NT2/D1 (cell line): ENCODE data around the gene HOXB6.

Experiments
- DNase-seq: peaks from one replicate; pipeline ENCODE4 v3.0.0-alpha.2; 2011; ENCODE audit warnings: low read depth, low spot score
- H3K27me3 ChIP-seq: 2 replicates; pipeline ENCODE4 v1.6.0; 2011; ENCODE audit warnings: mild to moderate bottlenecking; ENCODE audit not compliant: insufficient read length, insufficient read depth
- H3K36me3 ChIP-seq: 2 replicates; pipeline ENCODE4 v1.6.1; 2011; ENCODE audit warnings: mild to moderate bottlenecking, low read length, mixed read lengths; ENCODE audit not compliant: insufficient read depth, insufficient read length
- H3K4me1 ChIP-seq: 2 replicates; pipeline ENCODE4 v1.5.1; 2011; ENCODE audit not compliant: insufficient read depth, insufficient read length
- H3K4me3 ChIP-seq: 2 replicates; pipeline ENCODE4 v1.5.1; 2011; ENCODE audit warnings: low read depth; ENCODE audit not compliant: insufficient read length
- H3K9ac ChIP-seq: 2 replicates; pipeline ENCODE4 v1.6.0; 2011; ENCODE audit warnings: low read depth; ENCODE audit not compliant: insufficient read length
- H3K9me3 ChIP-seq: 2 replicates; pipeline ENCODE4 v1.5.1; 2011; ENCODE audit warnings: mild to moderate bottlenecking, low read length; ENCODE audit not compliant: insufficient read depth
- SUZ12 ChIP-seq: IDR thresholded peaks from 2 replicates; pipeline ENCODE4 v1.6.1; 2011; ENCODE audit not compliant: insufficient read length, insufficient read depth; ENCODE audit errors: extremely low read depth
- YY1 ChIP-seq: IDR thresholded peaks from 2 replicates; pipeline ENCODE4 v1.6.1; 2011; ENCODE audit not compliant: insufficient read length, insufficient read depth
- ZNF274 ChIP-seq: IDR thresholded peaks from 2 replicates; pipeline ENCODE4 v1.6.1; 2011; ENCODE audit warnings: mild to moderate bottlenecking, low read depth, low read length

Gene HOXB6

DNA sequence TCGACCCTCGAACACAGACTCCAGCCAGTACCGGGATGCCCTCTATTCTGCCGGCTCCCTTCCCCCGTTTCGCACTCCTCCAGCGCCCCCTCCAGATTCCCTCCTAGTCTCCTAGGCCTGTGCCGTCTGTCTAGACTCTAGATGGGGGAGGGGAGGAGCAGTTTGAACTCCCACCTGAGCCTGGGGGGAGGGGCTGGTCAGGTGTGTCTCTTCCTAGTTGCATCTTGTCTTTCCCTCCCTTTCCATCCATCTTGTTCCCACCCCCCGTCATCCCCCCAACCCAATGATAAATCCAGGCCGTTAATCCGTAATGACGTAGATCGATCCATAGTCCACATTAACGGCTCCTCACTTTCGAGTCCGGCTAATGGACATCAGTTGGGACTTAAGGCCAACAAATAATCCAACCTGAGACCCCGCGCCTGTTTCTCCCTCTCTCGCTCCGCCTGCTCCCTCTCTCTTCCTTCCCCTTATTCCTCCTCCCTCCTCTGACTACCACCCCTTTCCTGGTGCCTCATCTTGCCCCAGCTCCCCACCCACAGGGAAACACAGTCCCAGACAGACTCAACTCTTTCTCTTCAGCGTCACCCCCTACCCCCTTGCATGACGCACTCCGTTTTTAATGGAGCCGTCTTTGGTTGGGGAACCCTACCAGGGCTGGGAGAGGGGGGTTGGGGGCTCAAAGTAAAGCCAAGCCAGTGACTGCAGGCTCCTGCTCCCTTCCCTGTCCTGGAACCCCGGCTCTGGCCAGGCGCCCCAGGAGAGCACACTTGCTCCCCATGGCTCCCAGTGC, 7.9 kb downstream of the HOXB6 start:
- Histone ChIP-seq H3K9me3 (no peaks in the 10 kb centered on the region), H3K4me1 (peaks cover 12% of the 10 kb centered on the region), H3K4me3 (peak overlapping the region; percentile 31), H3K27me3 (peaks cover 100% of the 10 kb centered on the region), H3K9ac (no peak overlapping the region), H3K36me3 (no peaks in the 10 kb centered on the region)
- no peak for DNase-seq
- TF ChIP-seq ZNF274, result no peak
- TF ChIP-seq SUZ12, result no peak
- no peak for TF ChIP-seq YY1

DNA sequence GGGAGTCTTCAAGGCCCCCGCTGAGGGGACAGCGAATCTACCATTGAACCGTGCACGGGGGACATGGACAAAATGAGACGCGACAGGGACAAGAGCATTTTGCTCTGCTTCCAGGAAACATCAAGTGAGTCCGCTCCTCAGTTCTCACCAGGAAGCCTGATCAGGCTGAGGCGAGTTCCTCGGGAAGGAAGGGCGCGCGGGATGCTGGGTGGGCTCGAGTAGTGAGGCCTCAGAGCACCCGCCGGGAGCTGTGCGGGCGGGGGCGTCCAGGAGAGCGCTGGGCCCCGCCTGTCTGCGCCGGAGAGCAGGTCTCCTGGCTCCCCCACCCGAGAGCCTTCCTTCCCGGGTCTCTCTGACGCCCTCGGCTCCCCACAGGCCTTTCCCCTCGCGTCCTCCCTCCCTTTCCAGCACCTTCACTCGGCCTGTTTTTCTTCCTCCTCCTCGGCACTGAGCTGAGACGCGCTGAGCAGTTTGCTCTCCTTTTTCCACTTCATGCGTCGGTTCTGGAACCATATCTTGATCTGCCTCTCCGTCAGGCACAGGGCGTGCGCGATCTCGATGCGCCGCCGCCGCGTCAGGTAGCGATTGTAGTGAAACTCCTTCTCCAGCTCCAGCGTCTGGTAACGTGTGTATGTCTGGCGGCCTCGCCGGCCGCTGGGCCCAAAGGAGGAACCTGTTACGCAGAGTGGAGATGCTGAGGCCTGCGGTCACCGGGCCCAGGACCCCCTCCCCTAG, 8.6 kb downstream of the HOXB6 start:
- Histone ChIP-seq H3K4me3 (peak overlapping the region; percentile 31), H3K36me3 (no peaks in the 10 kb centered on the region), H3K4me1 (peaks cover 12% of the 10 kb centered on the region), H3K27me3 (peaks cover 100% of the 10 kb centered on the region), H3K9me3 (no peaks in the 10 kb centered on the region), H3K9ac (no peak overlapping the region)
- TF ChIP-seq ZNF274 (no peak), SUZ12 (peak; percentile 85)
- DNase-seq, result no peak

DNA sequence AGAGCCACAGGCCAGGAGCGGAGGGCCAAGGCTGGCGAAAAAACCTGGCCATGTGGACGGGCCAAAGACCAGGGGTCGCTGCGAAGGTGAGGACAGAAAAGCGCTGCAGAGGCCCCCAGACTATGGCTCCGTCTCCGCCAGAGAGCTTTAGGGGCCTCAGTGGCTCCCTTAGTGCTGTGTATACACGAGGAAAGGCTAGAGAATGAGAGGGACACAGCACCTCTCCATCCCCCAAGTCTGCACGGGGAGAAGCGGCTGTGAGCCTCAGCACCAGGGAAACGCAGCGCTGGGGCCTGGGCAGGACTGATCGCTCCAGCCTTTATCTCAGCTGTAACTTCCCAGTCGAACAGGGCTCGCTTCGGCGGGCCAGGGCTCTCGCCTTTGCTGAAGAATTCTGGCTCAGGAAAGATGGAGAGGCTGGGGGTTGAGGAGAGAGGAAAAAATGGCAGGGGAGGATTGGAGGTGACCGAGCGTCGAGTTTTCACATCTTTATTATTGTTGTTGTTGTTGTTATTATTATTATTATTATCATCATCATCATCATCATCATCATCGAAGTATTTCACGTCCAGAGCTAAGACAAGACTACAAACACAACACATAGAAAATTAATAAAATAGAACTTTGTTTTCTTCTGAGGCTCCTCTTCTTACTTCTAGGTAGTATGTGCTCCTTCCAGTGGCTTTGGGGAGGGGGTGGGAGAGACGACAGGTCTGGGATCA, 9.3 kb downstream of the HOXB6 start:
- Histone ChIP-seq H3K27me3 (peaks cover 100% of the 10 kb centered on the region), H3K9me3 (no peaks in the 10 kb centered on the region), H3K4me1 (peaks cover 12% of the 10 kb centered on the region), H3K9ac (no peak overlapping the region), H3K36me3 (no peaks in the 10 kb centered on the region), H3K4me3 (no peak overlapping the region)
- no peak for DNase-seq
- TF ChIP-seq ZNF274, result no peak
- no peak for TF ChIP-seq YY1
- TF ChIP-seq SUZ12, result no peak

DNA sequence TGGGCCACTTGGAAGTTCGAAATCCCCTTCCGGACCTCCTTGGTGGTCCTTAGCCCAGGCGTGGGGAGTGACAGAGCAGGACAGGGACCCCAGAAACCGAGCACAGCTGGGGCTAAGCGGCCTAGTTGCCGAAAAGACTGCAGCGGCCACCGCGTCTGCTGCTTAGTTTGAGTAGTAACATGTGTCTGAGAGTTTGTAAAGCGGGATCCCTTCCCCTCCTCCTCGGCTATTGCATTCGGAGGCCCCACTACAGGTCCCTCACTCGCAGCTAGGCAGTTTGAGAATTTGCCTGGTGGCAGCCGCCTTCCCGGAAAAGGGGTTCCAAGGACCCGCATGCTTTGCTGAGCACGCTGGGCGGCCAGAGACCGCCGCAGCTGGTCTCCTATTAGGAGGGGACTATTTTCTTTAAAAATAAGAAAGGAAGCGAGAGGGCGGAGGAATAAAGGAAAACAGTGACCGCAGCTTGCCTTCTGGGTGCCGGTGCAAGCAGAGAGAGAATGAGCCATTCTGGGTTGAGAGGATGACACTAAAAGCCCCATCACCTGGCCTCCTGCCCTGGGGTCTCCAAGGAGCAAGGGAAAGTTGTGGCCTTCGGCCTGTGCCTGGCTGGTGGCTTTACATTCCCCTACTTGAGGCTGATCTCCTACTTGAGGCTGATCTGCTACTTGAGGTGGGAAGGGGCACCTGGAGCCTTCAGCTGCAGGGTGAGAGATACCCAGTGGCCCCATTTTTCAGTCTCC, 10.1 kb downstream of the HOXB6 start:
- no peaks in the 10 kb centered on the region for H3K9me3 ChIP-seq
- H3K4me3 ChIP-seq, result peak overlapping the region; percentile 9
- H3K27me3 ChIP-seq, result peaks cover 100% of the 10 kb centered on the region
- peak overlapping the region; percentile 36 for H3K9ac ChIP-seq
- TF ChIP-seq ZNF274 (no peak), SUZ12 (peak; percentile 74)
- no peak for DNase-seq
- H3K36me3 ChIP-seq, result no peaks in the 10 kb centered on the region
- peaks cover 12% of the 10 kb centered on the region for H3K4me1 ChIP-seq

DNA sequence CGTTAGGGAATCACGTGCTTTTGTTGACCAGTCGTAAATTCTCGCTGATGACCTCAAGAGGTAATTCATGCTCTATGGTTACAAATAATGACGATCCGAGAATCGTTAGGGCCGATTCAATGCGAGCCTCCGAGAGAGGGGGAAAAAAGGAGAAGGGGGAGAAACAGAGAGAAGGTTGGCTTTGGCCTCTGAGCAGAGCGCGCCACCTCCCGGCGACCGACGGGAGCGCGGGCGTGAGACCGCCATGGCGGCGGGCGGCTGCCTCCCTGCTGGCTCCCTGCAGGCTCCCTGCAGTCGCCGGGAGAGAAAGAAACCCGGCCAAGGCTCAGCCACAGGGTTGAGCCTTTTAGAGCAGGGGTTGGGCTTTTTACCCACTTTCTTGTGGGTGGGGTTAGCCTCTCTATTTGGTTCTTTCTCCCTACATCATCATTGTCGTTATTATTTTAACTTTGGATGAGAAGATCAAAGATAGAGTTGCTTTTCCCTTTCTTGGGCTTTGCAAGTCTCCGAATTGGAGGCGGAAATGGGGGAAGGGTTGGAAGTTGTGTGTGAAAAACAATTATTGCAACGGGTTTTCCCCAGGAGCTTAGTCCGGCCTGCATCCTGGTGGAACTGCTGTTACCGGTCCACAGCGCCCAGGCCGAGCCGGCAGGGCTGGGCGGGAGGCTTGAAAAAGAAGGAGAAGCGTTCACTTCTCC, 10.8 kb downstream of the HOXB6 start:
- Histone ChIP-seq H3K27me3 (peaks cover 100% of the 10 kb centered on the region), H3K9ac (peak overlapping the region; percentile 36)

DNA sequence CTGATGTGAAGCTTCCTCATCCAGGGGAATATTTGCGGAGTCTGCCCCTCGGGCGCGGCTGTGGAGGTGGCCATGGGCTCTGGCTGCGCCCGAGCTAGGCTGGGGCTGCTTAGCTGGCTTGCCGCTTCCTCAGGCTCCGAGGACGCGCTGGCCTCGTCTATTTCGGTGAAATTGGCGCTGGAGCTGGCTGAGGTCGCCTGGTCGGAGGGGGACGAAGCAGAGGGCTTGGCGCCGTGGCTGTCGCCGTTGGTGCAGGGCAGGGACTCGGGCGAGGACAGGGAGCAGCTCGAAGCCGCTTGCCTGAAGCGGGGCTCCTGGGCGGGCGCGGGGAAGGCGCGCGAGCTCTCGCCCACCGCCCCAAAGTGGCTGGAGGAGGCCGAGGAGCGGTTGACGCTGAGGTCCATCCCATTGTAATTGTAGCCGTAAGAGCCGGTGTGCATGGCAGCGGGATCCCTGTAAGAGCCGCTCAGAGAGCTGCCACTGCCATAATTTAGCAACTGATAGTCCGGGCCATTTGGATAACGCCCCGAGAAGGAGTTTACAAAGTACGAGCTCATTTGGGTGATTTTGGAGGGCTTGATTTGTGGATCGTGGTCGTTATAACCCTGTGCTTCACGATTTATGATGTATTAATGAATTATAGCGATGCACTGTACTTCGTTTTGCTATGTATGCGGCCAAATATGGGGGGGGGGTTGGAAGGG, 11.5 kb downstream of the HOXB6 start, which contains the start of gene HOXB5:
TSS of gene HOXB5 (minus strand) at position 654 of the 704 bp plus-strand sequence. CDS start at position 557, 97 bp downstream.
- no peak for DNase-seq
- TF ChIP-seq SUZ12 (no peak), YY1 (no peak), ZNF274 (no peak)
- Histone ChIP-seq H3K9me3 (no peaks in the 10 kb centered on the region), H3K36me3 (no peaks in the 10 kb centered on the region), H3K4me3 (peak within 1 kb of the TSS; percentile 31), H3K4me1 (peaks cover 12% of the 10 kb centered on the region), H3K27me3 (peaks cover 100% of the 10 kb centered on the region), H3K9ac (peak within 1 kb of the TSS; percentile 59)

More for the DNA sequence above, 10.8 kb downstream of the HOXB6 start:
- peak; percentile 67 for DNase-seq
- Histone ChIP-seq H3K4me3 (peak overlapping the region; percentile 9), H3K4me1 (peaks cover 12% of the 10 kb centered on the region), H3K9me3 (no peaks in the 10 kb centered on the region), H3K36me3 (no peaks in the 10 kb centered on the region)
- peak; percentile 61 for TF ChIP-seq YY1
- TF ChIP-seq ZNF274, result no peak
- peak; percentile 68 for TF ChIP-seq SUZ12
